ENCODE data around the gene ACSL1.

The ACSL1 gene

DNA sequence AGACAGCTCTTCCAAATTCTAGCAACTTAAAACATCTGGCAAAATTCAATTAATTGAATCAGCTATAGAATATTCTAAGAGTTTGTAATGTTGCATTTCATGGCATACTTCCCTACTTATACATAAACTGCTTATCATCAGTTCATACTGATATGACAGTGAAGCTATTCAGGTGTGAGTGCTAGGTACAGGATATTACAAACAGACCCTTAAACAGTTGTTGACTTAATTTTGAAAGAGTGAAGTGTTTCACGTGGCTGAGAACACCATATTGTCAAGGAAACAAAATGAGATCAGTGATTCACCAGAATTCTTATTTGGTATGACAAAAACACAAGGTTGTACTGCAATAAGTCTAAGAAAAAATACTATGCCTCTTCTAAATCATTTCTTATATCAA is 119.3 kb downstream of the ACSL1 start:
- DNase-seq = no peak

DNA sequence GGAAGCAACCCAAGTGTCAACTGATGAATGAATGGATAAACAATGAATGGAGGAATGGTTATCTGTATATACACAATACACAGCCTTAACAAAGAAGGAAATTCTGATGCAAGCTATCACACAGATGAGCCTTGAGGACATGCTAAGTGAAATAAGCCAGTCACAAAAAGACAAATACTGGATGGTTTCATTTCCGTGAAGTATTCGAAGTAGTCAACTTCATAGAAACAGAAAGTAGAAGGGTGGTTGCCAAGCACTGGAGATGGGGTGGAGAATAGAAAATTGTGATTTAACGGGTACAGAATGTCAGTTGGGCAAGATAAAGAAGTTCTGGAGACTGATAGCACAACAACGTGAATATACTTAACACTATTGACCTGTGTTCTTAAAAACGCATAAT is 120.1 kb downstream of the ACSL1 start:
- DNase-seq = no peak
